CD14-positive monocyte (primary cell): Measurements from ENCODE around the gene DNAH10. TPM values are rescaled to one million over a fixed set of nuclear protein-coding genes. Genes with fewer than 3 reads are reported as not detected.

Experiments used
- DNase-seq, 3 donors: peaks; one replicate each; pipeline ENCODE4 v3.0.0-alpha.2; 2011 to 2022
- H2AFZ ChIP-seq: 2 replicates; pipeline ENCODE4 v1.6.0; 2012; ENCODE audit warnings: mild to moderate bottlenecking, low read depth, low read length, inconsistent platforms; ENCODE audit not compliant: insufficient read depth, poor library complexity, severe bottlenecking
- H3K27ac ChIP-seq, 2 donors: 1 replicate in 1 of 2; 2 replicates in 1 of 2; pipeline ENCODE4 v1.5.1; 2012 to 2013; ENCODE audit warnings: low read length in 2 of 2, control low read depth in 1 of 2, inconsistent platforms in 1 of 2, low read depth in 1 of 2, mild to moderate bottlenecking in 1 of 2
- H3K27me3 ChIP-seq, 2 donors: one replicate each; pipeline versions ENCODE4 v1.6.0 to v1.6.1; 2011 to 2013; ENCODE audit warnings: low read length in 2 of 2; ENCODE audit not compliant: control insufficient read depth in 2 of 2, insufficient read depth in 2 of 2
- H3K36me3 ChIP-seq, 2 donors: replicated peaks in 1 of 2; 1 replicate in 1 of 2; 2 replicates in 1 of 2; pipeline versions ENCODE4 v1.5.1 to v1.6.1; 2012 to 2013; ENCODE audit warnings: low read length in 2 of 2, control low read depth in 1 of 2, inconsistent platforms in 1 of 2, mild to moderate bottlenecking in 1 of 2; ENCODE audit not compliant: insufficient read depth in 2 of 2, control insufficient read depth in 1 of 2
- H3K4me1 ChIP-seq, 2 donors: 1 replicate in 1 of 2; 2 replicates in 1 of 2; pipeline versions ENCODE4 v1.5.1 to v1.6.1; 2012 to 2013; ENCODE audit warnings: low read length in 2 of 2, control low read depth in 1 of 2, inconsistent platforms in 1 of 2, mild to moderate bottlenecking in 1 of 2, moderate library complexity in 1 of 2; ENCODE audit not compliant: insufficient read depth in 2 of 2, control insufficient read depth in 1 of 2
- H3K4me2 ChIP-seq: replicated peaks from 2 replicates; pipeline ENCODE3; 2012; ENCODE audit warnings: low read length, moderate library complexity, mild to moderate bottlenecking; ENCODE audit not compliant: poor library complexity, severe bottlenecking; ENCODE audit errors: extremely low read depth
- H3K4me3 ChIP-seq, 3 experiments: fragments of 200-600 bp in 1 of 3; sonication (generic) in 1 of 3; replicated peaks in 1 of 3; 1 replicate in 2 of 3; 2 replicates in 1 of 3; pipeline ENCODE4 v1.5.1; 2011 to 2013; ENCODE audit warnings: low read length in 3 of 3, mild to moderate bottlenecking in 3 of 3, control low read depth in 2 of 3, low read depth in 2 of 3, inconsistent platforms in 1 of 3, moderate library complexity in 1 of 3
- H3K79me2 ChIP-seq: 2 replicates; pipeline ENCODE4 v1.6.0; 2012; ENCODE audit warnings: mild to moderate bottlenecking, control low read depth, inconsistent platforms, low read length, moderate library complexity; ENCODE audit not compliant: insufficient read depth
- H3K9ac ChIP-seq: 2 replicates; pipeline ENCODE4 v1.6.0; 2017; ENCODE audit warnings: low read length, mild to moderate bottlenecking; ENCODE audit not compliant: insufficient read depth, poor library complexity, severe bottlenecking
- H3K9me3 ChIP-seq, 2 donors: replicated peaks in 1 of 2; 1 replicate in 1 of 2; 2 replicates in 1 of 2; pipeline versions ENCODE4 v1.5.1 to v1.6.1; 2012 to 2013; ENCODE audit warnings: low read length in 2 of 2, control low read depth in 1 of 2; ENCODE audit not compliant: control insufficient read depth in 1 of 2, insufficient read depth in 1 of 2
- H4K20me1 ChIP-seq: 2 replicates; pipeline ENCODE4 v1.6.0; 2012; ENCODE audit warnings: mild to moderate bottlenecking, low read length, control low read depth, moderate library complexity; ENCODE audit not compliant: insufficient read depth
- H3K27ac Mint-ChIP-seq, 7 donors: one replicate each; pipeline ENCODE4 v1.8.0; 2020; ENCODE audit warnings: mild to moderate bottlenecking in 7 of 7, mixed read lengths in 7 of 7, moderate library complexity in 6 of 7, inconsistent platforms in 2 of 7
- H3K27me3 Mint-ChIP-seq, 3 donors: one replicate each; pipeline ENCODE4 v1.8.0; 2021 to 2022; ENCODE audit warnings: low read depth in 3 of 3, mild to moderate bottlenecking in 3 of 3, mixed read lengths in 3 of 3, moderate library complexity in 3 of 3, inconsistent platforms in 1 of 3
- H3K36me3 Mint-ChIP-seq, 2 donors: one replicate each; pipeline ENCODE4 v1.8.0; 2020; ENCODE audit warnings: mixed read lengths in 2 of 2, inconsistent platforms in 1 of 2, mild to moderate bottlenecking in 1 of 2
- H3K4me1 Mint-ChIP-seq: one replicate; pipeline ENCODE4 v1.8.0; 2020; ENCODE audit warnings: mild to moderate bottlenecking, mixed read lengths
- H3K4me3 Mint-ChIP-seq, 2 donors: one replicate each; pipeline ENCODE4 v1.8.0; 2020; ENCODE audit warnings: mild to moderate bottlenecking in 2 of 2, mixed read lengths in 2 of 2, moderate library complexity in 1 of 2
- H3K9me3 Mint-ChIP-seq, 7 donors: one replicate each; pipeline ENCODE4 v1.8.0; 2020 to 2022; ENCODE audit warnings: mixed read lengths in 7 of 7, mild to moderate bottlenecking in 6 of 7, moderate library complexity in 6 of 7, inconsistent platforms in 2 of 7
- WGBS: methylation state at CpG from one replicate; pipeline ENCODE4 v1.1.5; 2013; ENCODE audit warnings: missing lambda C conversion rate; ENCODE audit not compliant: insufficient coverage; 5-methylcytosine and 5-hydroxymethylcytosine counted together
- intact Hi-C, 2 donors: fragments of 100-400 bp; cut with micrococcal nuclease; formaldehyde crosslinking; loops; one replicate each; pipeline versions ENCODE4 v1.15.0 to v1.15.1; 2023
- polyA plus RNA-seq, 3 donors: library from polyadenylated mRNA; depleted of rRNA in 1 of 3; unstranded in 2 of 3; stranded (reverse) in 1 of 3; fragments of 300-500 nt in 2 of 3; fragments of >200 nt in 1 of 3; fragmentation: Illumina TruSeq in 2 of 3; gene quantifications; 1 replicate in 2 of 3; 2 replicates in 1 of 3; pipeline ENCODE4 v1.2.3, GENCODE V29; 2012 to 2021
- TF ChIP-seq, protein P1 (sequence below): fragments of 200-600 bp; IDR thresholded peaks from one replicate; pipeline ENCODE4 v1.8.0; 2022; ENCODE audit warnings: antibody characterized with exemption, mild to moderate bottlenecking

Gene DNAH10
- polyA plus RNA-seq, 3 donors: not detected

GRCh38 chr12:123833830-123834229, 71.7 kb downstream of the DNAH10 start:
- no peak overlapping the region for H3K4me3 ChIP-seq
- no peaks in the 10 kb centered on the region for H3K27me3 ChIP-seq
- no peak overlapping the region for H3K27ac Mint-ChIP-seq
- peaks cover 2 to 14% (median 7%) of the 10 kb centered on the region in 7 donors for H3K9me3 Mint-ChIP-seq
- H3K9ac ChIP-seq: no peak overlapping the region
- TF ChIP-seq, protein P1, sequence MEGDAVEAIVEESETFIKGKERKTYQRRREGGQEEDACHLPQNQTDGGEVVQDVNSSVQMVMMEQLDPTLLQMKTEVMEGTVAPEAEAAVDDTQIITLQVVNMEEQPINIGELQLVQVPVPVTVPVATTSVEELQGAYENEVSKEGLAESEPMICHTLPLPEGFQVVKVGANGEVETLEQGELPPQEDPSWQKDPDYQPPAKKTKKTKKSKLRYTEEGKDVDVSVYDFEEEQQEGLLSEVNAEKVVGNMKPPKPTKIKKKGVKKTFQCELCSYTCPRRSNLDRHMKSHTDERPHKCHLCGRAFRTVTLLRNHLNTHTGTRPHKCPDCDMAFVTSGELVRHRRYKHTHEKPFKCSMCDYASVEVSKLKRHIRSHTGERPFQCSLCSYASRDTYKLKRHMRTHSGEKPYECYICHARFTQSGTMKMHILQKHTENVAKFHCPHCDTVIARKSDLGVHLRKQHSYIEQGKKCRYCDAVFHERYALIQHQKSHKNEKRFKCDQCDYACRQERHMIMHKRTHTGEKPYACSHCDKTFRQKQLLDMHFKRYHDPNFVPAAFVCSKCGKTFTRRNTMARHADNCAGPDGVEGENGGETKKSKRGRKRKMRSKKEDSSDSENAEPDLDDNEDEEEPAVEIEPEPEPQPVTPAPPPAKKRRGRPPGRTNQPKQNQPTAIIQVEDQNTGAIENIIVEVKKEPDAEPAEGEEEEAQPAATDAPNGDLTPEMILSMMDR: no peak
- peaks cover 0 to 2% (median 0%) of the 10 kb centered on the region in 3 donors for H3K27me3 Mint-ChIP-seq
- H3K4me1 ChIP-seq: no peaks in the 10 kb centered on the region
- H3K4me2 ChIP-seq: no peak overlapping the region
- intact Hi-C loops: no loop called here
- no peak overlapping the region for H3K27ac ChIP-seq
- H3K9me3 ChIP-seq: no peaks in the 10 kb centered on the region
- no peak for DNase-seq
- no peaks in the 10 kb centered on the region for H3K4me1 Mint-ChIP-seq
- H3K79me2 ChIP-seq: no peaks in the 10 kb centered on the region
- no peaks in the 10 kb centered on the region for H3K36me3 Mint-ChIP-seq
- H3K4me3 Mint-ChIP-seq: no peak overlapping the region
- no peak overlapping the region for H2AFZ ChIP-seq
- no peaks in the 10 kb centered on the region for H3K36me3 ChIP-seq
- no peaks in the 10 kb centered on the region for H4K20me1 ChIP-seq

GRCh38 chr12:123834845-123835244, 72.7 kb downstream of the DNAH10 start:
- Histone ChIP-seq H3K36me3 (no peaks in the 10 kb centered on the region), H2AFZ (no peak overlapping the region), H3K4me2 (no peak overlapping the region), H3K4me1 (no peaks in the 10 kb centered on the region), H3K9me3 (no peaks in the 10 kb centered on the region), H3K4me3 (no peak overlapping the region), H3K27me3 (no peaks in the 10 kb centered on the region), H3K9ac (no peak overlapping the region), H4K20me1 (no peaks in the 10 kb centered on the region), H3K79me2 (no peaks in the 10 kb centered on the region), H3K27ac (no peak overlapping the region)
- no peak overlapping the region for H3K27ac Mint-ChIP-seq
- H3K36me3 Mint-ChIP-seq: no peaks in the 10 kb centered on the region
- intact Hi-C loops: no loop called here
- TF ChIP-seq, protein P1: no peak
- DNase-seq: no peak
- peaks cover 2 to 17% (median 6%) of the 10 kb centered on the region in 7 donors for H3K9me3 Mint-ChIP-seq
- no peaks in the 10 kb centered on the region for H3K4me1 Mint-ChIP-seq
- 100% methylated on average over 4 of the region's 5 CpGs for WGBS
- H3K27me3 Mint-ChIP-seq: peaks cover 0 to 2% (median 0%) of the 10 kb centered on the region in 3 donors
- H3K4me3 Mint-ChIP-seq: no peak overlapping the region
